Suprapubic skin (tissue), 4 donors: ENCODE results near the gene NUP93.

Source experiments
- EP300 ChIP-seq: sonication (generic); formaldehyde crosslinking; IDR thresholded peaks from one replicate; pipeline ENCODE4 v1.6.1; 2017; ENCODE audit warnings: antibody characterized with exemption
- POLR2A ChIP-seq, 2 donors: fragments of 450-650 bp; IDR thresholded peaks; one replicate each; pipeline ENCODE4 v1.6.1; 2017; ENCODE audit warnings: antibody characterized with exemption in 2 of 2, mild to moderate bottlenecking in 2 of 2, moderate library complexity in 2 of 2
- POLR2AphosphoS5 ChIP-seq, 3 donors: sonication (generic); formaldehyde crosslinking; IDR thresholded peaks; one replicate each; pipeline ENCODE4 v1.6.1; 2017; ENCODE audit warnings: antibody characterized with exemption in 3 of 3
- TF ChIP-seq, protein P1 (sequence below), 2 donors: fragments of 200-600 bp in 1 of 2; fragments of 450-650 bp in 1 of 2; sonication (generic) in 1 of 2; IDR thresholded peaks; one replicate each; pipeline ENCODE4 v1.5.1; 2016 to 2019; ENCODE audit warnings: antibody characterized with exemption in 2 of 2, mild to moderate bottlenecking in 1 of 2, moderate library complexity in 1 of 2

- TF ChIP-seq, protein P1, sequence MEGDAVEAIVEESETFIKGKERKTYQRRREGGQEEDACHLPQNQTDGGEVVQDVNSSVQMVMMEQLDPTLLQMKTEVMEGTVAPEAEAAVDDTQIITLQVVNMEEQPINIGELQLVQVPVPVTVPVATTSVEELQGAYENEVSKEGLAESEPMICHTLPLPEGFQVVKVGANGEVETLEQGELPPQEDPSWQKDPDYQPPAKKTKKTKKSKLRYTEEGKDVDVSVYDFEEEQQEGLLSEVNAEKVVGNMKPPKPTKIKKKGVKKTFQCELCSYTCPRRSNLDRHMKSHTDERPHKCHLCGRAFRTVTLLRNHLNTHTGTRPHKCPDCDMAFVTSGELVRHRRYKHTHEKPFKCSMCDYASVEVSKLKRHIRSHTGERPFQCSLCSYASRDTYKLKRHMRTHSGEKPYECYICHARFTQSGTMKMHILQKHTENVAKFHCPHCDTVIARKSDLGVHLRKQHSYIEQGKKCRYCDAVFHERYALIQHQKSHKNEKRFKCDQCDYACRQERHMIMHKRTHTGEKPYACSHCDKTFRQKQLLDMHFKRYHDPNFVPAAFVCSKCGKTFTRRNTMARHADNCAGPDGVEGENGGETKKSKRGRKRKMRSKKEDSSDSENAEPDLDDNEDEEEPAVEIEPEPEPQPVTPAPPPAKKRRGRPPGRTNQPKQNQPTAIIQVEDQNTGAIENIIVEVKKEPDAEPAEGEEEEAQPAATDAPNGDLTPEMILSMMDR (IDR thresholded peaks at IDR 0.05): no peak
- TF ChIP-seq EP300 (no peak), POLR2A (IDR thresholded peaks at IDR 0.05) (no peak), POLR2AphosphoS5 (IDR thresholded peaks at IDR 0.05) (no peak)
Measured at GRCh38 chr16:56896244-56896643, 166.3 kb downstream of the NUP93 start.
